Head of caudate nucleus (tissue), 42 donors: ENCODE results near the gene LYRM4.
A peak's percentile ranks its signal among the peaks of the same experiment; 100 is the strongest.

Experiments
- DNase-seq, 42 donors: peaks; one replicate each; pipeline versions ENCODE4 v3.0.0 to v3.0.0-alpha.2; 2020 to 2021; ENCODE audit warnings: mixed read lengths in 7 of 42
- intact Hi-C: fragments of 100-400 bp; cut with DNase I; formaldehyde crosslinking; loops from one replicate; pipeline ENCODE4 v1.15.0; 2022

Gene LYRM4

DNA sequence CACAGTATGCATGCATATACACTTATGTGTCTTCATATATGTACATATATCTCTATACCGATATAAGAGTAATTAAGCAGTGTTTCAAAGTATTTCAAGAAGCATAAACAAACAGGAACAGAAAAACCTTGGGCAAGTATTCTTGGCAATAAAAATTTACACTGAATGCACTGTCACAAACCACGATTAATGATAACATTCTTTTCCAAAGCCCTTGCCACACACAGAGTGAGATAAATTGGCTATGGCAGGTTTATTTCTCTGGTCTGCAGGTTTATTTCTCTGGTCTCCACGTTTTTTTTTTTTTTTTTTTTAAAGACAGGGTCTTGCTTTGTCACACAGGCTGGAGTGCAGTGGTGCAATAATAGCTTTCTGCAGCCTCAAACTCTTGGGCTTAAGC lies 102.6 kb downstream of the LYRM4 start:
- DNase-seq, result no peak
- intact Hi-C loops, result no loop called here

DNA sequence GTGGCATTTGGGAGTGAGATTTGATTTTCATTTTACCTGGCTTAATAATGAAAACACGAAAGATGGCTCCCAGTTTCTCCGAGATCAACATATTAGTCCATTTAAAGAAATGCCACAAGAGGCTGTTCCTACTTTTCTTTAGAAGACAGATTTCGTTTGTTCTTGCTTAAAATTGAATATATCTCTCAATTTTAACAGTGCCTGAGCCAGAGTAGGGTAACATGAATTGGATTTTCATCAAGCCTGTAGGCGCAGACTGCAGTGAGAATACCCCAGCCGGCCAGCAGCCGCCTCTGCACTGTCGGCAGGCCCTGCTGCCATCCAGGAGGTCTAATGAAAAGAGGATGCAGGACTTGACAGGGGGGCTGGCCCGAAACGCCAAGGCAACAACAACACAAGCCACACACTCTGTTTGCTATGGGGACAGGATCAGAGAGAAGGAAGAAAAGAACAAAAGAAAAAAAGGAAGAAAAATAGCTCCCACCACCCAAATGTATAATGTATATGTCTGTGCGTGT lies 103.1 kb downstream of the LYRM4 start:
- no peak for DNase-seq
- intact Hi-C loops, result no loop called here

DNA sequence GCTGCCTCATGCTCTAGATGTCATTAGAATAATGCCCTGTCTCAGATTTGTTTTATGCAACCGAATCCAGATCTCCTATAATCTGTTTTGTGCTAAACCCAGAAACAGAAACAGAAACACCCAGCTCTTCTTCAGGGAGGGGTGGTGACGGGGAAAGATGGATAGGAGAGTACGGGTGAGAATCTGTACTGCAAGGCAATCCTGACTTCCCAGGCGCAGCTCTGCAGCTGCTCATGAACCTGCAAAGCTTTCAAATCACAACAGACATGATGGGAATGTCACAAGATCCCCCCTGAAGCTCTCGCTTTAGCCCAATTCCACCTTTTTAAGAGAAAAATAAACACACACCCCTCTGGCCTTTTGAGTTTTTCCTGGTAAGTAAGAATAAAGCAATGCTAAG lies 104.1 kb downstream of the LYRM4 start:
- no peak for DNase-seq
- intact Hi-C loops, result no loop called here

DNA sequence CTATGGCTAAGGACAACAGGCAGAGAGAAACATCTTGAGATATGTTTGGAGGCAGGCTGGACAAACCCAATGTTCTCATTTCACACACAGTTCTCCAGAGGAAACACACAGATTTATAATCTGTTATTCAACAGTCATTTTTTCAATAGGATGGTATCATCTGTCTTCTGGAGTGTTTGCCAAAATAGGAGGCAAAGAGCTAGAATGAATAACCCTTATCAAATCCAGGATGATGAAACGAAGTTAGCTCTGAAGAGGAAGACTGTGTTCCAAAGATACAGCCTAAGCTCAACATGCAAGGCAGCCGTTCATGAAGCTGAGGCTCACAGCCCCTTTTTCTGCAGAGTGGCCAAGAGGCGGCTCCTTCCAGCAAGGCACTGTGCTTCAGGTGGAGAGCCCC lies 104.8 kb downstream of the LYRM4 start:
- DNase-seq, result no peak
- intact Hi-C loops, result no loop called here

DNA sequence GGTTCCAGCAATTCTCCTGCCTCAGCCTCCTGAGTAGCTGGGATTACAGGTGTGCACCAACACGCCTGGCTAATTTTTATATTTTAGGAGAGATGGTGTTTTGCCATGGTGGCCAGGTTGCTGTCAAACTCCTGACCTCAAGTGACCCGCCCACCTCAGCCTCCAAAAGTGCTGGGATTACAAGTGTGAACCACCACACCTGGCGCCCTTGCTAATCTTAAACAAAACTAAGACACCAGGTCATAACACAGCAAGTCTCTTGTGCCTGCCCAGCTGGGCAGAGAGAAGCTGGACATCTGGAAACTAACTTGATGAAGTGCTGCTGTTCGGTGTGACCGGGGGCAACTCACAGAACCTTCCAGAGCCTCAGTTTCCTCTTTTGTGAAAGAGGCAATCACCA lies 107.6 kb downstream of the LYRM4 start:
- intact Hi-C loops, result no loop called here
- no peak for DNase-seq

DNA sequence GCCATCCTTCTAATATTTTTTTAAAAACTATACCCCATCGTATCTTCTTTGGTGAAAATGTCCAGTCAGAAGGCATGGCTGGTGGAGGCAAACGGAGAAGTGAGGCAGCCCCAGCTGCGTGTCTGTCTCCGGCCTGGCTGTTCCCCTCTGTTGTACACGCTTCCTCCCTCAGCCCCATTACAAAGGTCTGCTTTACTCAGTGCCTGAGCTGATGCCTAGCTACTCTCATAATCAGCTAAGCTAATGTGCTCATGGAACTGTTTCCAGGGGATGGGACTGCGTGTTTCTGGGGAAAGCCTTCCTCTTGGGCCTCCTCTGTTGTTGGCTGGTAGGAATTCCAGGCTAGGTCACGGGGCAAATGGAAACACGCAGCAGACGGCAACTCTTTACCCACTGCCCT lies 108.3 kb downstream of the LYRM4 start:
- intact Hi-C loops, result no loop called here
- peak in 3 of 42 donors; percentile 20 to 31 (median 21) for DNase-seq

DNA sequence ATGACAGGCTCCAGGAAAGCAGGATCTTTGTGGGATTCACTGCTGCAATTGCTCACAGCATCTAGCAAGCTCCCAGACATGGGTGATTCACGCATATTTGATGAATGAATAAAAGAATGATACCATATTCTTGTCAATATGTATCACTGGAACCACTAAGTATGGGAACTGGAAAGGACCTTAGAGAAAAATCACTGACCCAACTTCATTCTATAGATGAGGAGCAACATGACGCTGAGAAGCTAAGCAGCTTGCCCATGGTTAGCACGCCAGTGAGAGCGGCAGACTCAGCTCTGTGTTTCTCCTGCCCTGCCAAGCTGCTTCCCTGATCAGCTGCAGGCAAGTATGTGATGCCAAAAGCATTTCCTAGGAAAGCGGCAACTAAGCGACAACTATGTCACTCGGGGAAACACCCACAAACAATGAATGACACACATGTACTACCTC lies 108.8 kb downstream of the LYRM4 start:
- peak in 30 of 42 donors; percentile 26 to 80 (median 51) for DNase-seq
- intact Hi-C loops, result no loop called here

DNA sequence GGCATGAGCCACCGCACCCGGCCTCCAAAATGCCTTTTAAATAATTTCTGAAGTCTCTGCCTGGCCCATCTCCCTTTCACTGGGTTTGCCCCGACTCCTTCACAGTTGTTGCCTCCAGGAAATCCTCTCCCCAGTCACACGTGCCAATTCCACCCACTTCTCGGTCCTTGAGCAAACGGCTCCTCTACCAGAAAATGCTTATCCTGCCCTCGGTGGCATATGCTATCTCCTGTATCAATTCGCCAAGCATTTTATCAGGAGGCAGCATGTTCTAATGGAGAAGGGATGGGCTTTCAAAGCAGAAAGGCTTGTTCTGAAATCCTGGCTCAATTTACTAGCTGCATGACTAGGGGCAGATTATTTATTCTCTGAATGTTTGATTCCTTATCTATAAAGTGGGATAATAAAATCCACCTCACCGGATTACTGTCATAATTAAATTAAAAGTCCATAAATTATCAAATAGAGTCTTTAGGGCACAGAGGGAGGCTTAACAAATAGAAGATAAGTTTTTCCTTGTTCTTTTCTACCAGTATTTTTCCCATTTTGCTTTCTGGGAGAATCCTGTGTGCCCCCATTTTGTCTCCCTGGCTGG lies 109.3 kb downstream of the LYRM4 start:
- DNase-seq, result no peak
- intact Hi-C loops, result no loop called here

DNA sequence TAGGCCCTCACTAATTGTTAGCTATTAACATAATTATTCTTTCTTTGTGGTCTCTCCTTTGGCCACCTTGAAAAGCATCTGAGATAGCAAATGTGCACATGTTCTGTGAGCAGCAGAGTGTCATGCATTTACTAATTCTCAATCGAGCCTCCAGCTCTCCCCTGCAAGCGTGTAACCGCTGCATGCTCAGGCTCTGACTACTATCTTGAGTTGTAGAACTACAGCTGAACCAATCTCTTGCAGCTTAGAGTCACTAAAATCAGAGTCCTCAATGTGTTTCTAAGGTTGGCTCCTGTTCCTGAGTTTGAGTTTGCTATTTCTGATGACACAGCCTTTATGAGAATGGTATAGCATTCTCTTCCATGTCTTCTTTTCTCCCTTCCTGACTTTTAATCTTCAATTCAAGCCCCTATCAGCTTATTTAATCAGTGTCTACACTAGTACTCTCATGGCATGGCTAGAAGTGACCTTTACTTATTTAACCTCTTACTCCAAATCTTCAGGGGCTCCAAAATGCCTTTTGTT lies 110.1 kb downstream of the LYRM4 start:
- intact Hi-C loops, result no loop called here
- DNase-seq, result no peak

DNA sequence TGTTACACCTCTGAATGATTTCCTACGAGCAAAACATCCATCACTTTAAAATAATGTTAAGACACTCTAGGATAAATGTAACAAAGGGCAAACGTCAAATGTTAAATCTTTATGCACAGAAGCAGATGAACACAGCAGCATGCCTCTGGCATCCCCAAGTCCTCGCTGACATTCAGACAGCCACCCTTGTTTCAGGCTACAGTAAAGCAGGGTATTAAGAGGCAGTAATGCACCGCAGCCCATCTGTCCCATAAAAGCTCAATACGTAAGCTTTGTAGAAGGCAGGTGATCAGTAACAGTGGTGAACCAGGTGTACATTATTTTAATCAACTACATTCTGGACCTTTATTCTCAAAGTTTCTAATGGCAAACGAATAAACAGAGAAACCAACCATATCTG lies 110.9 kb downstream of the LYRM4 start:
- intact Hi-C loops, result loop anchor here (5.0 to 10.0 kb wide), 2 partner anchors 252 to 1395 kb away; no protein-coding TSS in a partner anchor
- no peak for DNase-seq

DNA sequence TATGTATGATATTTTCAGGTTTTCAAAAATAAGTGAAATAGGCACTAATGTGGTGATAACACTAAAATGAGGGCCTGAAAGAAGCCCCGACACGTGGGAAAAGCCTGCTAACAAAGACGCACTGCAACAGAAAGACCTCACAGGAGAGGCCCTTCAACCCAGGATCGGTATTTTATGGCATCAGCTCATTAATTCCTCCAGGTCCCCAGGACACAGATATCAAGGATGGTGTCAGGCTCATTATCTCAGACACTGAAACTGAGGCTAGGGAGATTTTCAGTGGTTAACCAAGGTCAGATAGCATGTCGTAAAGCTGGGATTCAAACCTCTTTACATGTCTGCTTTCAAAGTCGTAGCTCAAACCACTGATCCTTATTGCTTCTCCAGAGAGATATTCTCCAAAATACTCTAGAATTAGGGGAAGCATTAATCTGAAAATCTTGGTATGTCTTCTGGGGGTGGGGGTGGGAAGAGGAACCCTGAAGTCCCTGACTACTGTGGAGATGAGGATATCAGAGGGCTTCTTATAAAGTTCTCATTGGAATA lies 111.5 kb downstream of the LYRM4 start:
- intact Hi-C loops, result loop anchor here (5.0 to 10.0 kb wide), 2 partner anchors 253 to 1396 kb away; no protein-coding TSS in a partner anchor
- no peak for DNase-seq

DNA sequence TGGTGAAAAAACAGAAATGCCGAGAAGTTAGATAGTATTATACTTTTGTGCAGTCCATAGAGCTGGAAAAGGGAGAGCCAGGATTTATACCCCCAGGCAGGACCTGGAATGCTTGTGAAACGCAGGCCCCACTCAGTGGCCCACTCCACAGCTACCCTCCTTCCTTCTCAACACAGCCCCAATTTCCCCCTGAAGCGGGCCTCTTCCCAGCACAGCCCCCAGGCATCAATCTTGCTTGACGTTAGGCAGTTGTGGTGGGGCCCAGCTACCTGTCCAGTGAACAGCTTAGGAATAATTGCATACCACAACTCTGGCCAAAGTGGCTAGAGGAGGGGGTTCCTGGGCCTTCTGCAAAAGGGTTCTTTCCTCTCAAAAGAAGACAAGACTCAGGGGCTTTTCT lies 114.4 kb downstream of the LYRM4 start:
- intact Hi-C loops, result loop anchor here (5.0 to 10.0 kb wide), 2 partner anchors 256 to 1398 kb away; no protein-coding TSS in a partner anchor
- DNase-seq, result peak in 1 of 42 donors; percentile 32

DNA sequence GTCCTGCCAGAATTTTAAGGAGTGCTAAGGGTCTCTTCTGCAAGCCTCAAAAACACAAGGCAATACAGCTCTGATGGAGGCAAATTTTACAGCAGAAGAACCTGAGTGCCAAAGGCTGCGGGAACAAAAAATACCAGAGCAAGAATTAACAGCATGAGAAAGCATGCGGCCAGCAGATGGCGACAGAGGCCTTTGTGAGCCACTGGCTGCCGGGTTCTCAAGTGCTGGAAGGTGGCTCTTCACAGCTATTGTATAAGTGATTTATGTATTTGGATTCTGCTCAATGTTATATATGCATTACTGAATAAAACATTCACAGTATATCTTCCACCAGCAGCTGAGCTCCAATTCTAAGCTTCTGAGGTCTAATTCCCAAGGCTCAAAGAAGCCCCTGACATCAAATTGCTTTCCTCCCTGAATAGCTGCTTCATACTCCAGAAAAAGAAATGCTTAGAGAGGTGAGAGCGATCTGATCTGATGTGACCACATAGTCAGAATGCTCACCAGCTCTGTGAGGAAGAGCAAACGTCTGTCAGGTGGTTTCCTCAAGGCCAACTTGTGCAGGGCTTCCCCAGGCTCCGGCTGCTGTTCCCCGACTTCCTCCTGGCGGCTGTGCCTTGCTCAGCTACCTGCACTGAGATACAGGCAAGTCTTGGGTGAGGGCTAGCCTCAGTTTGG lies 117.0 kb downstream of the LYRM4 start:
- intact Hi-C loops, result loop anchor here (10.0 kb wide), 1 partner anchor 1401 kb away; no protein-coding TSS in a partner anchor
- peak; percentile 78 to 97 (median 93) for DNase-seq

DNA sequence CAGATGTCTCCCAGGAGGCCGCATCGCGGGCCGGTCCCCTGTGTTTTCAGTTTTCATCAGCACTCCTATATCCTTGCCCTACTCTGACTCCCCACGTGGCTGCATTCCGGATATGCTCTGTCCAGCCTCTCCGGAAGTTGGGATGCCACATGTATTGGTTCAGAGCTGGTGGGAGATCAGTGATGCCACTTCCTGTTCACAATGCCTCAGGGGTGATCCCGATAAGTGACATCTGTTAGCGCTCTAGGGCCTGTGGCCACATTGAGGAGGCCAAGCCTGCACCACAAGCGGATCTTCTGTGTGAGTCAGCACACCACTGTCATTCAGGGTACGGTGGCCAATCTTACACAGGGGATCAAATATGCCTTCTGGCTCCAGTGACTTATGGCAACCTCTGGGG lies 117.8 kb downstream of the LYRM4 start:
- DNase-seq, result peak in 2 of 42 donors; percentile 24 to 33
- intact Hi-C loops, result loop anchor here (10.0 kb wide), 1 partner anchor 1402 kb away; no protein-coding TSS in a partner anchor

DNA sequence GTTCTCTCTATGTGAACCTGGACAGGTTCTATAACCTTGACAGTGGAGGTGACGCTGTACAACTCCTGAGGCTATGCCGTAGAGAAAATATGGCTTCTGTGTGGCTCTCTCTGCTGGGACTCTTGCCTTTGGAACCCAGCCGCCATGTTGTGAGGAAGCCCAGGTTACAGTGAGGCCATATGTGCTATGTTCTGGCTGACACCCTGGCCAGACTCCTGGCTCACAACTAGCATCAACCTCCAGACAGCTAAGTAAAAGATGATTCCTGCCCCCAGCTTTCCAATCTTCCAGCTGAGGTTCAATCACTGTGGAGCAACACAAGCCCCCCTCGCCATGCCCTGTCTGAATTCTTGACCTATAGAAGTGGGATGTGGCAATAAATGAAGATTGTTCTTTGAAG lies 118.6 kb downstream of the LYRM4 start:
- DNase-seq, result peak in 1 of 42 donors; percentile 13
- intact Hi-C loops, result loop anchor here (10.0 kb wide), 1 partner anchor 1403 kb away; no protein-coding TSS in a partner anchor

DNA sequence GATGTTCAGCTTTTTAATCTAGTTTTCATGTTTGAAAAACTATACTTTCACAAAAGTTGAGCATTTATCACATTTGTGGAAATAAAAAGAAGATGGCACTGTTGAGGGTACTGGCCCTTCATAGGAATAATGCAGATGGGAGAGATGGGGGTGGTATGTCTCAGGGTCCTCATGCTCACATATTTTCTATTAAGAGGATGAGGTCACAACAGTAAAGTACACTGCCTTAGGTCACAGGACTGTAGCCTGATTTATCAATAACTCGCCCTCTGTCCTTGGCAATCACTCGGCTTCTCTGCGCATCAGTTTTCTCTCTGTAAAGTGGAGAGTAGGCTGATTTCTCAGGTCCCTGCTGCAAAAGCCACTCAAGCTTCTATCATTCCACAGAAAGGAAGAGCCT lies 119.7 kb downstream of the LYRM4 start:
- DNase-seq, result peak in 1 of 42 donors; percentile 13
- intact Hi-C loops, result loop anchor here (10.0 kb wide), 1 partner anchor 1404 kb away; no protein-coding TSS in a partner anchor

DNA sequence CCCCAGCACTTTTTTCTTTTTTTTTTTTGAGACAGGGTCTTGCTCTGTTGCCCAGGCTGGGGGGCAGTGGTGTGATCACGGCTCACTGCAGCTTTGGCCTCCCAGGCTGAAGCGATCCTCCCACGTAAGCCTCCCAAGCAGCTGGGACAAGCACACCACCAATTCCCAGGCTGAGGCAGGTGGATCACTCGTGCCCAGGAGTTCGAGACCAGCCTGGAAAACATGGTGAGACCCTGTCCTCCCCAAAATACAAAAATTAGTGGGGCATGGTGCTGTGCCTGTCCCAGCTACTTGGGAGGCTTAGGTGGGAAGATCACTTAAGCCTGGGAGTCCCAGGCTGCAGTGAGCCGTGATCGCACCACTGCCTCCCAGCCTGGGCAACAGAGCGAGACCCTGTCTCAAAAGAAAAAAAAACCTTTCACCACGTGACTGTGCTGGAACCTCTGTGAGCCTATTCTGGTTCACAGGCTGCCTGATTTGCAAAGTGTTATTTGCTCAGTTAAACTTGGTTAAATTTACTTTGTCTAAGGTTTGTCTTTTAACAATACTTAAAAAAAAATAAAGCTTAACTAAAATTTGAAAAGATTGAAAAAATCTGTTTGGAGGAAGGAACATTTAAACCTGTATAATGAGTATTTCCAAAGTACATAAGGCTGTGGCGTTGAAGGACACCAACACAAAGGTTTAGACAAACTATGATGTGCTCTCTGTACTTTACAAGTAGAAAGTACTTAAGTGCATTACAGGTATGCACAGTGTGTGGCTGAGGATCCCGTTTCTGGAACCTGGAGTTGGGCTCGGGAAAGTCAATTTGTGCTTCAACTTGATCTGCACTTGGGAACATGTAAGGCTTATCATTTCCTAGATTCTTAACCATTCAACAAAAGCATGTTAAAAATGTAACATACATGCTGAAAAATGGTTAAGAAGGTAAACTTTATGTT lies 120.7 kb downstream of the LYRM4 start:
- intact Hi-C loops, result loop anchor here (10.0 kb wide), 1 partner anchor 1405 kb away; no protein-coding TSS in a partner anchor

DNA sequence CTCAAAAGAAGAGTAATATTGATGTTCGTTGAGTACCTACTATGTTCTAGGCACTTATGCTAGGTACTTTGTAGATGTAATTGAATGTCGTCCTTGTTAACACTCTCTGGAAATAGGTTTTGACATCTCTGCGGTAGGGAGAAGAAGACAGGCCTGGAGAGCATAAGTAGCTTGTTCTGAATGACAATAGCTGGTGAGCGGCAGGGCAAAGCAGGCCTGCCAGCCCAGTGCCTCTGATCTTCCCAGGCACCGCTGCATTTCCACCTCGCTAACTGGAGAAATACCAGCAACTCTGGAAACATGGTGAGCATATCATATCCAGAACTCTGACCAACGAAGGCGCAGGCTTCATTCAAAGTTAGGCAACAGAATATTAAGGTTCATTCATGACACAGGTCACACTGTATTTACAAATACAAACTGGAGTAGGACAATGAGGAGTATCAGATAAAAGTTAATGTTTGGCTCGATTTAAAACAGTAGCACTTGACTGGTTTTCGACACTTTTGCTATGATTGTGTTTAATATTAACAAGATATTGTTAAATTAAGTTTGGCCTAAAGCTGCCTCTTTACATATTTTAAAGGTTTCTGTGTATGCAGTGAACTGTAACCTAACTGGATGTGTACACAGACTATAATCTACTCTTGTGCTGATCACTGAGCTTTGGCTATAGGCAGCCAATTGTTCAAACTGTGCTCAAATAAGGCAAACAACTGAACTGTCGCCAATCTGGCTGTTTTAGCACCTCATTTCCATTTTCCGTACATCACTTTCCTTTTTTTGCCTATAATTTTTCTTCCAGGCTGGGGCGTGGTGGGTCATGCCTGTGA lies 121.5 kb downstream of the LYRM4 start:
- DNase-seq, result no peak
- intact Hi-C loops, result no loop called here

More for the DNA sequence above, 120.7 kb downstream of the LYRM4 start:
- peak in 1 of 42 donors; percentile 33 for DNase-seq
